Subcutaneous adipose tissue (tissue), 4 donors: ENCODE measurements around the gene GPR12. TPM values are rescaled to one million over a fixed set of nuclear protein-coding genes. Genes with fewer than 3 reads are reported as not detected.

Experiments used
- CTCF ChIP-seq: fragments of 450-650 bp; IDR thresholded peaks from one replicate; pipeline ENCODE4 v1.5.1; 2016; ENCODE audit warnings: low read depth, mild to moderate bottlenecking, control low read depth, antibody characterized with exemption, moderate library complexity
- total RNA-seq, 4 donors: library from RNA; depleted of rRNA; stranded (reverse); fragments of >200 nt; gene quantifications; one replicate each; pipeline ENCODE4 v1.1.0, GENCODE V29; 2016

The GPR12 gene
- total RNA-seq, 4 donors from 2014 or later, result 0.16 to 0.44 (median 0.17) TPM; not detected in 1

- no peak for TF ChIP-seq CTCF
These were observed 1.2 kb downstream of the GPR12 start for GRCh38 chr13:26759249-26759906.

GRCh38 chr13:26758496-26759157 lies 2.0 kb downstream of the GPR12 start:
- TF ChIP-seq CTCF, result no peak

GRCh38 chr13:26756961-26757360 lies 3.6 kb downstream of the GPR12 start:
- no peak for TF ChIP-seq CTCF

GRCh38 chr13:26752671-26753070 lies 7.9 kb downstream of the GPR12 start:
- no peak for TF ChIP-seq CTCF

- no peak for TF ChIP-seq CTCF
These were observed 10.7 kb downstream of the GPR12 start for GRCh38 chr13:26749905-26750304.

GRCh38 chr13:26749285-26749684 lies 11.3 kb downstream of the GPR12 start:
- TF ChIP-seq CTCF, result no peak

GRCh38 chr13:26747706-26748105 lies 12.9 kb downstream of the GPR12 start:
- no peak for TF ChIP-seq CTCF
